ENCODE measurements around the gene ZBTB17. TPM values are rescaled to one million over a fixed set of nuclear protein-coding genes. Genes with fewer than 3 reads are reported as not detected.
"Not testable (repeated sequence)": the region's sequence is repeated elsewhere in the genome, so short reads cannot be mapped to it uniquely, and the experiment has no call there.

ZBTB17 gene
- polyA plus RNA-seq, 2 donors = 27.8 to 41.7 TPM

- H3K27ac ChIP-seq (ENCODE audit: low read depth in 2 of 2, low read length in 1 of 2) = peak overlapping the region in 1 of 2 donors; percentile 8
- peaks cover 3 to 10% of the 10 kb centered on the region in 2 donors for H3K4me1 ChIP-seq (ENCODE audit: control insufficient read depth in 2 of 2, insufficient read depth in 2 of 2, low read length in 1 of 2)
- 93 to 96% methylated on average over 11 of the region's 11 CpGs for WGBS, 2 donors
- no peaks in the 10 kb centered on the region for H3K27me3 ChIP-seq (ENCODE audit: control insufficient read depth in 1 of 2, insufficient read depth in 2 of 2, low read length in 2 of 2)
- no peak overlapping the region for H3K4me3 ChIP-seq (ENCODE audit: low read depth in 1 of 2, low read length in 2 of 2)
- no peaks in the 10 kb centered on the region for H3K36me3 ChIP-seq (ENCODE audit: control insufficient read depth in 2 of 2, insufficient read depth in 2 of 2, low read length in 1 of 2)
- H3K9me3 ChIP-seq (ENCODE audit: control insufficient read depth in 2 of 2, insufficient read depth in 1 of 2, low read depth in 1 of 2, low read length in 1 of 2) = no peaks in the 10 kb centered on the region
Observed at GRCh38 chr1:16011936-16012589, 36.2 kb upstream of the ZBTB17 start.

- Histone ChIP-seq H3K4me3 (ENCODE audit: low read depth in 1 of 2, low read length in 2 of 2) (no peak overlapping the region), H3K36me3 (ENCODE audit: control insufficient read depth in 2 of 2, insufficient read depth in 2 of 2, low read length in 1 of 2) (no peaks in the 10 kb centered on the region), H3K4me1 (ENCODE audit: control insufficient read depth in 2 of 2, insufficient read depth in 2 of 2, low read length in 1 of 2) (peaks cover 4 to 10% of the 10 kb centered on the region in 2 donors), H3K27ac (ENCODE audit: low read depth in 2 of 2, low read length in 1 of 2) (no peak overlapping the region), H3K27me3 (ENCODE audit: control insufficient read depth in 1 of 2, insufficient read depth in 2 of 2, low read length in 2 of 2) (no peaks in the 10 kb centered on the region), H3K9me3 (ENCODE audit: control insufficient read depth in 2 of 2, insufficient read depth in 1 of 2, low read depth in 1 of 2, low read length in 1 of 2) (no peaks in the 10 kb centered on the region)
- 92 to 97% methylated on average over 3 of the region's 3 CpGs for WGBS, 2 donors
Observed at GRCh38 chr1:16010837-16011236, 34.9 kb upstream of the ZBTB17 start.

GRCh38 chr1:16009678-16010077, 33.8 kb upstream of the ZBTB17 start:
- no peak overlapping the region for H3K4me3 ChIP-seq (ENCODE audit: low read depth in 1 of 2, low read length in 2 of 2)
- no peaks in the 10 kb centered on the region for H3K9me3 ChIP-seq (ENCODE audit: control insufficient read depth in 2 of 2, insufficient read depth in 1 of 2, low read depth in 1 of 2, low read length in 1 of 2)
- H3K27me3 ChIP-seq (ENCODE audit: control insufficient read depth in 1 of 2, insufficient read depth in 2 of 2, low read length in 2 of 2) = no peaks in the 10 kb centered on the region
- 88 to 90% methylated on average over 11 of the region's 11 CpGs for WGBS, 2 donors
- H3K4me1 ChIP-seq (ENCODE audit: control insufficient read depth in 2 of 2, insufficient read depth in 2 of 2, low read length in 1 of 2) = peaks cover 4 to 8% of the 10 kb centered on the region in 2 donors
- no peak overlapping the region for H3K27ac ChIP-seq (ENCODE audit: low read depth in 2 of 2, low read length in 1 of 2)
- H3K36me3 ChIP-seq (ENCODE audit: control insufficient read depth in 2 of 2, insufficient read depth in 2 of 2, low read length in 1 of 2) = no peaks in the 10 kb centered on the region

GRCh38 chr1:16009030-16009460, 33.1 kb upstream of the ZBTB17 start:
- no peaks in the 10 kb centered on the region for H3K27me3 ChIP-seq (ENCODE audit: control insufficient read depth in 1 of 2, insufficient read depth in 2 of 2, low read length in 2 of 2)
- H3K4me1 ChIP-seq (ENCODE audit: control insufficient read depth in 2 of 2, insufficient read depth in 2 of 2, low read length in 1 of 2) = peaks cover 4 to 6% of the 10 kb centered on the region in 2 donors
- 1 to 2% methylated on average over 4 of the region's 4 CpGs for WGBS, 2 donors
- no peaks in the 10 kb centered on the region for H3K9me3 ChIP-seq (ENCODE audit: control insufficient read depth in 2 of 2, insufficient read depth in 1 of 2, low read depth in 1 of 2, low read length in 1 of 2)
- H3K27ac ChIP-seq (ENCODE audit: low read depth in 2 of 2, low read length in 1 of 2) = no peak overlapping the region
- no peaks in the 10 kb centered on the region for H3K36me3 ChIP-seq (ENCODE audit: control insufficient read depth in 2 of 2, insufficient read depth in 2 of 2, low read length in 1 of 2)
- H3K4me3 ChIP-seq (ENCODE audit: low read depth in 1 of 2, low read length in 2 of 2) = no peak overlapping the region

GRCh38 chr1:16007671-16008341, 31.9 kb upstream of the ZBTB17 start:
- H3K36me3 ChIP-seq (ENCODE audit: control insufficient read depth in 2 of 2, insufficient read depth in 2 of 2, low read length in 1 of 2) = no peaks in the 10 kb centered on the region
- H3K27me3 ChIP-seq (ENCODE audit: control insufficient read depth in 1 of 2, insufficient read depth in 2 of 2, low read length in 2 of 2) = no peaks in the 10 kb centered on the region
- no peak overlapping the region for H3K4me3 ChIP-seq (ENCODE audit: low read depth in 1 of 2, low read length in 2 of 2)
- H3K9me3 ChIP-seq (ENCODE audit: control insufficient read depth in 2 of 2, insufficient read depth in 1 of 2, low read depth in 1 of 2, low read length in 1 of 2) = no peaks in the 10 kb centered on the region
- peaks cover 4 to 6% of the 10 kb centered on the region in 2 donors for H3K4me1 ChIP-seq (ENCODE audit: control insufficient read depth in 2 of 2, insufficient read depth in 2 of 2, low read length in 1 of 2)
- no peak overlapping the region for H3K27ac ChIP-seq (ENCODE audit: low read depth in 2 of 2, low read length in 1 of 2)
- 73 to 79% methylated on average over 6 of the region's 6 CpGs for WGBS, 2 donors

- H3K9me3 ChIP-seq (ENCODE audit: control insufficient read depth in 2 of 2, insufficient read depth in 1 of 2, low read depth in 1 of 2, low read length in 1 of 2) = no peaks in the 10 kb centered on the region
- 59 to 64% methylated on average over 9 of the region's 9 CpGs for WGBS, 2 donors
Observed at GRCh38 chr1:16006552-16007485, 30.9 kb upstream of the ZBTB17 start.

GRCh38 chr1:16006010-16006409, 30.1 kb upstream of the ZBTB17 start:
- no peaks in the 10 kb centered on the region for H3K36me3 ChIP-seq (ENCODE audit: control insufficient read depth in 2 of 2, insufficient read depth in 2 of 2, low read length in 1 of 2)
- H3K9me3 ChIP-seq (ENCODE audit: control insufficient read depth in 2 of 2, insufficient read depth in 1 of 2, low read depth in 1 of 2, low read length in 1 of 2) = no peaks in the 10 kb centered on the region
- H3K27ac ChIP-seq (ENCODE audit: low read depth in 2 of 2, low read length in 1 of 2) = no peak overlapping the region
- no peak overlapping the region for H3K4me3 ChIP-seq (ENCODE audit: low read depth in 1 of 2, low read length in 2 of 2)
- WGBS, 2 donors = 79 to 85% methylated on average over 11 of the region's 11 CpGs
- peaks cover 0 to 2% of the 10 kb centered on the region in 2 donors for H3K4me1 ChIP-seq (ENCODE audit: control insufficient read depth in 2 of 2, insufficient read depth in 2 of 2, low read length in 1 of 2)
- H3K27me3 ChIP-seq (ENCODE audit: control insufficient read depth in 1 of 2, insufficient read depth in 2 of 2, low read length in 2 of 2) = no peaks in the 10 kb centered on the region

More at GRCh38 chr1:16006552-16007485, 30.9 kb upstream of the ZBTB17 start:
- H3K4me1 ChIP-seq (ENCODE audit: control insufficient read depth in 2 of 2, insufficient read depth in 2 of 2, low read length in 1 of 2) = peaks cover 0 to 2% of the 10 kb centered on the region in 2 donors
- no peak overlapping the region for H3K4me3 ChIP-seq (ENCODE audit: low read depth in 1 of 2, low read length in 2 of 2)
- H3K36me3 ChIP-seq (ENCODE audit: control insufficient read depth in 2 of 2, insufficient read depth in 2 of 2, low read length in 1 of 2) = no peaks in the 10 kb centered on the region
- no peak overlapping the region for H3K27ac ChIP-seq (ENCODE audit: low read depth in 2 of 2, low read length in 1 of 2)
- no peaks in the 10 kb centered on the region for H3K27me3 ChIP-seq (ENCODE audit: control insufficient read depth in 1 of 2, insufficient read depth in 2 of 2, low read length in 2 of 2)

GRCh38 chr1:16005597-16005996, 29.7 kb upstream of the ZBTB17 start:
- Histone ChIP-seq H3K9me3 (ENCODE audit: control insufficient read depth in 2 of 2, insufficient read depth in 1 of 2, low read depth in 1 of 2, low read length in 1 of 2) (no peaks in the 10 kb centered on the region), H3K27ac (ENCODE audit: low read depth in 2 of 2, low read length in 1 of 2) (no peak overlapping the region), H3K27me3 (ENCODE audit: control insufficient read depth in 1 of 2, insufficient read depth in 2 of 2, low read length in 2 of 2) (no peaks in the 10 kb centered on the region), H3K36me3 (ENCODE audit: control insufficient read depth in 2 of 2, insufficient read depth in 2 of 2, low read length in 1 of 2) (no peaks in the 10 kb centered on the region), H3K4me3 (ENCODE audit: low read depth in 1 of 2, low read length in 2 of 2) (no peak overlapping the region), H3K4me1 (ENCODE audit: control insufficient read depth in 2 of 2, insufficient read depth in 2 of 2, low read length in 1 of 2) (peaks cover 0 to 2% of the 10 kb centered on the region in 2 donors)
- 79 to 82% methylated on average over 5 of the region's 5 CpGs for WGBS, 2 donors

GRCh38 chr1:16001274-16001673, 25.4 kb upstream of the ZBTB17 start:
- H3K27ac ChIP-seq (ENCODE audit: low read depth in 2 of 2, low read length in 1 of 2); H3K9me3 ChIP-seq (ENCODE audit: control insufficient read depth in 2 of 2, insufficient read depth in 1 of 2, low read depth in 1 of 2, low read length in 1 of 2); H3K27me3 ChIP-seq (ENCODE audit: control insufficient read depth in 1 of 2, insufficient read depth in 2 of 2, low read length in 2 of 2); H3K36me3 ChIP-seq (ENCODE audit: control insufficient read depth in 2 of 2, insufficient read depth in 2 of 2, low read length in 1 of 2); H3K4me1 ChIP-seq (ENCODE audit: control insufficient read depth in 2 of 2, insufficient read depth in 2 of 2, low read length in 1 of 2); H3K4me3 ChIP-seq (ENCODE audit: low read depth in 1 of 2, low read length in 2 of 2): not testable (repeated sequence)
- WGBS, 2 donors = 83 to 94% methylated on average over 10 of the region's 10 CpGs

Measured in esophagus (tissue), 2 donors.